B cell (primary cell): Measurements from ENCODE around the gene UBASH3B. TPM values are rescaled to one million over a fixed set of nuclear protein-coding genes. Genes with fewer than 3 reads are reported as not detected.

ENCODE experiments used
- ATAC-seq: fragments of 200-7000 bp; cut with Tn5 transposase; one replicate; pipeline ENCODE4 v1.10.0; 2021; ENCODE audit warnings: low read depth, mild to moderate bottlenecking, moderate number of reproducible peaks, moderate library complexity
- CTCF ChIA-PET: fragments of 350-600 bp; sonication (Branson Sonifier 250); formaldehyde crosslinking; loops from one replicate; lab custom pipeline; 2021; ENCODE audit warnings: antibody characterized with exemption, inconsistent platforms; lab: Charles Lee
- POLR2A ChIA-PET: fragments of 350-600 bp; sonication (Branson Sonifier 250); formaldehyde crosslinking; loops from one replicate; lab custom pipeline; 2021; ENCODE audit warnings: antibody characterized with exemption; lab: Charles Lee
- DNase-seq: peaks from one replicate; pipeline ENCODE4 v3.0.0; 2013
- H2AFZ ChIP-seq: 2 replicates; pipeline ENCODE4 v1.6.1; 2012; ENCODE audit warnings: mild to moderate bottlenecking, low read depth, low read length; ENCODE audit not compliant: insufficient read depth, poor library complexity, severe bottlenecking
- H3K27ac ChIP-seq, 2 donors: 1 replicate in 1 of 2; 2 replicates in 1 of 2; pipeline ENCODE4 v1.5.1; 2012 to 2013; ENCODE audit warnings: low read length in 2 of 2, mild to moderate bottlenecking in 2 of 2, moderate library complexity in 1 of 2
- H3K27me3 ChIP-seq, 4 experiments: fragments of 200-600 bp in 1 of 4; sonication (generic) in 1 of 4; replicated peaks in 1 of 4; 1 replicate in 2 of 4; 2 replicates in 2 of 4; pipeline versions ENCODE4 v1.6.1 to v1.7.0; 2013 to 2016; ENCODE audit warnings: low read length in 3 of 4, mild to moderate bottlenecking in 2 of 4, mixed read lengths in 1 of 4, moderate library complexity in 1 of 4; ENCODE audit not compliant: insufficient read depth in 4 of 4, control insufficient read depth in 3 of 4; ENCODE audit errors: control extremely low read depth in 1 of 4
- H3K36me3 ChIP-seq, 2 experiments: replicated peaks in 1 of 2; 1 replicate in 1 of 2; 2 replicates in 1 of 2; pipeline versions ENCODE4 v1.6.1 to v1.7.1; 2013; ENCODE audit warnings: low read length in 1 of 2; ENCODE audit not compliant: insufficient read depth in 2 of 2, control insufficient read depth in 1 of 2; ENCODE audit errors: control extremely low read depth in 1 of 2, extremely low read depth in 1 of 2
- H3K4me1 ChIP-seq, 2 donors: fragments of 200-600 bp in 1 of 2; sonication (generic) in 1 of 2; 1 replicate in 1 of 2; 2 replicates in 1 of 2; pipeline versions ENCODE4 v1.5.1 to v1.6.1; 2013 to 2017; ENCODE audit warnings: low read length in 2 of 2; ENCODE audit not compliant: control insufficient read depth in 2 of 2, insufficient read depth in 2 of 2
- H3K4me2 ChIP-seq: replicated peaks from 2 replicates; pipeline ENCODE3; 2012; ENCODE audit warnings: mild to moderate bottlenecking, low read depth, low read length; ENCODE audit not compliant: poor library complexity, severe bottlenecking
- H3K4me3 ChIP-seq, 5 experiments: fragments of 200-600 bp in 1 of 5; sonication (generic) in 1 of 5; 1 replicate in 3 of 5; 2 replicates in 2 of 5; pipeline versions ENCODE4 v1.5.1 to v1.7.0; 2011 to 2016; ENCODE audit warnings: low read length in 4 of 5, mild to moderate bottlenecking in 4 of 5, low read depth in 2 of 5, control low read depth in 1 of 5, moderate library complexity in 1 of 5; ENCODE audit not compliant: insufficient read depth in 1 of 5; ENCODE audit errors: control extremely low read depth in 1 of 5, extremely low read depth in 1 of 5
- H3K79me2 ChIP-seq: fragments of 200-600 bp; sonication (generic); one replicate; pipeline ENCODE4 v1.6.0; 2016; ENCODE audit warnings: low read length; ENCODE audit not compliant: control insufficient read depth, insufficient read depth
- H3K9ac ChIP-seq: fragments of 200-600 bp; sonication (generic); 2 replicates; pipeline ENCODE4 v1.6.1; 2017; ENCODE audit warnings: mild to moderate bottlenecking, low read length, moderate library complexity
- H3K9me3 ChIP-seq, 3 donors: one replicate each; pipeline versions ENCODE4 v1.6.1 to v1.7.1; 2013; ENCODE audit warnings: low read length in 2 of 3; ENCODE audit not compliant: control insufficient read depth in 2 of 3, insufficient read depth in 1 of 3; ENCODE audit errors: control extremely low read depth in 1 of 3
- H4K20me1 ChIP-seq: 2 replicates; pipeline ENCODE4 v1.6.0; 2012; ENCODE audit warnings: mild to moderate bottlenecking, low read length; ENCODE audit not compliant: insufficient read depth, control insufficient read depth, poor library complexity, severe bottlenecking
- H3K27ac Mint-ChIP-seq: one replicate; pipeline ENCODE4 v1.8.0; 2021; ENCODE audit warnings: mixed read lengths
- H3K27me3 Mint-ChIP-seq: one replicate; pipeline ENCODE4 v1.8.0; 2021; ENCODE audit warnings: mixed read lengths
- H3K4me1 Mint-ChIP-seq: one replicate; pipeline ENCODE4 v1.8.0; 2021; ENCODE audit warnings: mixed read lengths
- H3K4me3 Mint-ChIP-seq: one replicate; pipeline ENCODE4 v1.8.0; 2021; ENCODE audit warnings: mixed read lengths
- H3K9me3 Mint-ChIP-seq: one replicate; pipeline ENCODE4 v1.8.0; 2022; ENCODE audit warnings: mixed read lengths; ENCODE audit not compliant: insufficient read depth
- EZH2 ChIP-seq: IDR thresholded peaks from 2 replicates; pipeline ENCODE4 v1.6.1; 2012; ENCODE audit warnings: borderline replicate concordance, low read depth, mild to moderate bottlenecking, moderate library complexity, low read length; ENCODE audit not compliant: insufficient read depth, poor library complexity, severe bottlenecking
- WGBS: methylation state at CpG from one replicate; pipeline ENCODE4 v1.1.5; 2013; ENCODE audit warnings: missing lambda C conversion rate; ENCODE audit not compliant: insufficient coverage; 5-methylcytosine and 5-hydroxymethylcytosine counted together
- intact Hi-C: fragments of 100-400 bp; cut with micrococcal nuclease; formaldehyde crosslinking; loops from one replicate; pipeline ENCODE4 v1.10.0; 2022
- polyA plus RNA-seq: library from polyadenylated mRNA; depleted of rRNA; stranded (reverse); fragments of >200 nt; gene quantifications from 2 replicates; pipeline ENCODE4 v1.2.3, GENCODE V29; 2012
- total RNA-seq, 2 donors: library from RNA; stranded (reverse); fragments of 120-200 nt in 1 of 2; gene quantifications; 1 replicate in 1 of 2; 2 replicates in 1 of 2; pipeline versions ENCODE4 v1.2.3 to v1.2.4, GENCODE V29; 2013 to 2022
- TF ChIP-seq, protein P1 (sequence below): fragments of 200-600 bp; IDR thresholded peaks from one replicate; pipeline ENCODE4 v1.8.0; 2022; ENCODE audit warnings: antibody characterized with exemption, mild to moderate bottlenecking

Gene UBASH3B
- total and polyA plus RNA-seq, 2 donors (not counting 1 experiment from before 2014, with no cell fraction given) = 2.3 to 3.6 TPM

DNA sequence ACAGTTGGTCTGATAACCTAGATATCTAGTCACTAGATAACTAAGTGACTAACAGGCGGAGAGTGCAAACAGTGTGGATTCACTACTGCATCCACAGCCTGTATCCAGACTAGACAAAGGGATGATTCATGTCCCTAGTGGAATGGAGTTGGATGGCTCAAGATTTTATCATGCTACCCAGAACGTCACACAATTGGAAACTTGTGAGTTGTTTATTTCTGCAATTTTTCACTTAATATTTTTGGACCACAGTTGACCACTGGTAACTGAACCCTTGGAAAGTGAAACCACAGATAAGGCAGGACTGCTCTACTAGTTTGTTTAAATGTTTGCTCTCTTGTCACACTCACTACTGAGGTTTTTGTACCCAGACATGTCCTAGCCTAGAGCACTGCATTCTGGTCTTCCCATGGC, 76.0 kb downstream of the UBASH3B start:
- Histone ChIP-seq H3K4me2 (no peak overlapping the region), H3K4me3 (no peak overlapping the region), H4K20me1 (no peaks in the 10 kb centered on the region), H3K36me3 (no peaks in the 10 kb centered on the region), H3K27me3 (peaks cover 0 to 3% (median 1%) of the 10 kb centered on the region in 4 experiments), H3K9ac (no peak overlapping the region), H3K4me1 (peaks cover 26 to 30% of the 10 kb centered on the region in 2 donors), H3K27ac (no peak overlapping the region), H3K9me3 (no peaks in the 10 kb centered on the region), H2AFZ (no peak overlapping the region), H3K79me2 (peaks cover 31% of the 10 kb centered on the region)
- H3K4me3 Mint-ChIP-seq = no peak overlapping the region
- ChIA-PET POLR2A (no interaction called here), CTCF (no interaction called here)
- no peaks in the 10 kb centered on the region for H3K27me3 Mint-ChIP-seq
- DNase-seq (no peak), ATAC-seq (no peak)
- no CpG with 5 or more reads among the region's 2 CpGs for WGBS
- H3K27ac Mint-ChIP-seq = no peak overlapping the region
- intact Hi-C loops = no loop called here
- TF ChIP-seq, protein P1, sequence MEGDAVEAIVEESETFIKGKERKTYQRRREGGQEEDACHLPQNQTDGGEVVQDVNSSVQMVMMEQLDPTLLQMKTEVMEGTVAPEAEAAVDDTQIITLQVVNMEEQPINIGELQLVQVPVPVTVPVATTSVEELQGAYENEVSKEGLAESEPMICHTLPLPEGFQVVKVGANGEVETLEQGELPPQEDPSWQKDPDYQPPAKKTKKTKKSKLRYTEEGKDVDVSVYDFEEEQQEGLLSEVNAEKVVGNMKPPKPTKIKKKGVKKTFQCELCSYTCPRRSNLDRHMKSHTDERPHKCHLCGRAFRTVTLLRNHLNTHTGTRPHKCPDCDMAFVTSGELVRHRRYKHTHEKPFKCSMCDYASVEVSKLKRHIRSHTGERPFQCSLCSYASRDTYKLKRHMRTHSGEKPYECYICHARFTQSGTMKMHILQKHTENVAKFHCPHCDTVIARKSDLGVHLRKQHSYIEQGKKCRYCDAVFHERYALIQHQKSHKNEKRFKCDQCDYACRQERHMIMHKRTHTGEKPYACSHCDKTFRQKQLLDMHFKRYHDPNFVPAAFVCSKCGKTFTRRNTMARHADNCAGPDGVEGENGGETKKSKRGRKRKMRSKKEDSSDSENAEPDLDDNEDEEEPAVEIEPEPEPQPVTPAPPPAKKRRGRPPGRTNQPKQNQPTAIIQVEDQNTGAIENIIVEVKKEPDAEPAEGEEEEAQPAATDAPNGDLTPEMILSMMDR = no peak
- no peak for TF ChIP-seq EZH2
- H3K4me1 Mint-ChIP-seq = peaks cover 38% of the 10 kb centered on the region
- H3K9me3 Mint-ChIP-seq = no peaks in the 10 kb centered on the region

DNA sequence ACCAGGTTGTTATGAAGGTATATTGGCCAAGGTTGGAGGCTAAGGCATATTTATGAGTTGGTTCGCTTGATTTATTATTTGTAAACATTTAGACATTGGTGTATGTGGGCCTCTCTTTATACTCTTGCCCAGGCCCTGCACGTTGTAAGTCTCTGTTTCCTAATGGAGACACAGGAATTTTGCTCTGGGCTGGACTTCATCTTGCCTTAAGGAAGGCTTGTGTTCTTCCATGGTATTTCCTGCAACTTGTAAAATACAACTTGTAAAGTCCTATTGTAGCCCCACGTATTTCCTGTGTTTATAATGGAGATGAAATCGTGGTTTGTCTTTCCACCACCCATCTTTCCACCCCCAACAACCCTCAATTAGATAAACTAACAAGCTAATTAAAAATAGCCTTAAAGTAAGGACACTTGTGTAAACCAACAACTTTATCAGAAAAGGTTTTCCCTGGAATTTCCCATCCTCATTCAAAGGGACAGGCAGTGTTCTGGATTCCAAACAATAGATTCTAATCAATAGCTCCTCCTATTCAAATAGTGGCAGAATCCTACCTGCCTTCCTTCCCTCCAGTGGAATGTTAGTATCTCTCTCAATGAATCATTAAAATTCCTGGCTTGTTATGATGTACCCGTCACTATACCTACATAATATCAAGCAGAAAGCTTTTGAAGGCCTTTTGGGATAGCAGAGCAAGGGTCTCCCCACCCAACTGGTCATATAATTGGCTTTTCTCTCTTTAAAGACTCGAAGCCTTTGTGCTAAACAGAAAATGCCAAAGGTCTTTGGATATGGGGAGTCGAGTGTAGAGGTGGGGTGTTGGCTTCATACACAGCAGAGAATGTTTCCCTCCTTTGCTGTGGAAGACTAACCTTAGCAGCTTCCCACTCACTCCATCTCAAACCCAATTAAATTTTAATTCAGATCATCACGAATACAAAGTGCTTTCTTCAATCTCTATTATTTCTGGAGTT, 77.1 kb downstream of the UBASH3B start:
- Mint-ChIP-seq H3K27me3 (no peaks in the 10 kb centered on the region), H3K27ac (no peak overlapping the region), H3K9me3 (no peaks in the 10 kb centered on the region), H3K4me1 (peaks cover 26% of the 10 kb centered on the region), H3K4me3 (no peak overlapping the region)
- Histone ChIP-seq H3K4me2 (no peak overlapping the region), H3K36me3 (no peaks in the 10 kb centered on the region), H3K79me2 (peaks cover 32% of the 10 kb centered on the region), H3K9me3 (no peaks in the 10 kb centered on the region), H4K20me1 (no peaks in the 10 kb centered on the region), H3K27ac (no peak overlapping the region), H3K9ac (no peak overlapping the region), H3K27me3 (peaks cover 0 to 3% (median 0%) of the 10 kb centered on the region in 4 experiments), H2AFZ (no peak overlapping the region), H3K4me3 (no peak overlapping the region), H3K4me1 (peaks cover 15 to 18% of the 10 kb centered on the region in 2 donors)
- DNase-seq (no peak), ATAC-seq (no peak)
- CTCF ChIA-PET = interaction anchor here (0.5 kb wide), 1 partner anchor 20 kb away, joined by 4 read pairs; no protein-coding TSS in a partner anchor
- WGBS = 100% methylated on average over 1 of the region's 8 CpGs
- TF ChIP-seq, protein P1 = no peak
- TF ChIP-seq EZH2 = no peak
- POLR2A ChIA-PET = interaction anchor here (0.6 kb wide), 1 partner anchor 332 kb away, joined by 4 read pairs; no protein-coding TSS in a partner anchor
- intact Hi-C loops = no loop called here
